ENCODE results near the gene BMP7. TPM values are rescaled to one million over a fixed set of nuclear protein-coding genes. Genes with fewer than 3 reads are reported as not detected.
"Not testable (repeated sequence)": the region's sequence is repeated elsewhere in the genome, so short reads cannot be mapped to it uniquely, and the experiment has no call there.

The BMP7 gene
- total and polyA plus RNA-seq, 12 donors: 0.74 to 6.7 (median 2.2) TPM; not detected in 3

DNA sequence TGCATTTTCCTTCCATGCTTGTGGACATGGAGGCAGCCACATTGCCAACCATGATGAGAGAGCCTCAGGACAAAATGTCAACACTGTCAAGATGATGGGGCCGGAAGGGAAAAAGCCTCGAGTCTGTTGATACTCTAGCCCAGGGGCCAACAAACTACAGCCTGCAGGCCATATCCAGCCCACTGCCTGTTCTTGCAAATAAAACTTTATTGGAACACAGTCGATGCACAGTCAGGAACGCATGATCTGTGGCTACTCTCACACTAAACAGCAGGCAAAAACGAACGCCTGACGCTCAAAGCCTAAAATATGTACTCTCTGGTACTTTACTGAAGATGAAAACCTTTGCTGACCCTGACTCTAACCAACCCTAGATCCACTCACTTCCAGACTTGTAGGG lies 72.3 kb downstream of the BMP7 start:
- no peaks in the 10 kb centered on the region for H3K36me3 ChIP-seq (replicated peaks in 1 of 2)
- TF ChIP-seq, protein P1, sequence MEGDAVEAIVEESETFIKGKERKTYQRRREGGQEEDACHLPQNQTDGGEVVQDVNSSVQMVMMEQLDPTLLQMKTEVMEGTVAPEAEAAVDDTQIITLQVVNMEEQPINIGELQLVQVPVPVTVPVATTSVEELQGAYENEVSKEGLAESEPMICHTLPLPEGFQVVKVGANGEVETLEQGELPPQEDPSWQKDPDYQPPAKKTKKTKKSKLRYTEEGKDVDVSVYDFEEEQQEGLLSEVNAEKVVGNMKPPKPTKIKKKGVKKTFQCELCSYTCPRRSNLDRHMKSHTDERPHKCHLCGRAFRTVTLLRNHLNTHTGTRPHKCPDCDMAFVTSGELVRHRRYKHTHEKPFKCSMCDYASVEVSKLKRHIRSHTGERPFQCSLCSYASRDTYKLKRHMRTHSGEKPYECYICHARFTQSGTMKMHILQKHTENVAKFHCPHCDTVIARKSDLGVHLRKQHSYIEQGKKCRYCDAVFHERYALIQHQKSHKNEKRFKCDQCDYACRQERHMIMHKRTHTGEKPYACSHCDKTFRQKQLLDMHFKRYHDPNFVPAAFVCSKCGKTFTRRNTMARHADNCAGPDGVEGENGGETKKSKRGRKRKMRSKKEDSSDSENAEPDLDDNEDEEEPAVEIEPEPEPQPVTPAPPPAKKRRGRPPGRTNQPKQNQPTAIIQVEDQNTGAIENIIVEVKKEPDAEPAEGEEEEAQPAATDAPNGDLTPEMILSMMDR (IDR thresholded peaks at IDR 0.05): no peak
- no peak for TF ChIP-seq POLR2A (IDR thresholded peaks at IDR 0.05)
- no peaks in the 10 kb centered on the region for H3K9me3 ChIP-seq (replicated peaks in 1 of 3)
- intact Hi-C loops (cut with DNase I): no loop called here
- WGBS, 4 donors: 83 to 90% (median 86%) methylated on average over 7 of the region's 7 CpGs
- no peak overlapping the region for H3K4me3 ChIP-seq
- DNase-seq: no peak
- no peaks in the 10 kb centered on the region for H3K27me3 ChIP-seq
- no peak overlapping the region for H3K27ac ChIP-seq
- no peaks in the 10 kb centered on the region for H3K4me1 ChIP-seq (replicated peaks in 1 of 2)

DNA sequence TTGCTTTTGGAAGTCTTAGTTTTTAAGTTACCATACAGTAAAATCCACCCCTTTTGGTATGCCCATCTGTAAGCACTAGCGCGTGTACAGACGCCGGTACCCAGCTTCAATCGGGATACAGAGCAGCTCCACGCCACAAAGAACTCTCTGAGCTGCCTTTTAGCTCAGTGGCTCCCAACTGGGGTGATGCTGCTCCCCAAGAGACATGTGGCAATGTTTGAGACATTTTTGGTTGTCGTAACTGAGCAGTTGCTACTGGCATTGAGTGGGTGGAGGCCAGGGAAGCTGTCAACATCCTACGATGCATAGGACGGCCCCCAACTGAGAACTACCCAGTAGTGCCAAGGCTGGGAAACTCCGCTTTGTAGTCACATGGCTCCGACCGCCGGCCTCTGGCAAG lies 73.3 kb downstream of the BMP7 start:
- Histone ChIP-seq H3K27me3 (no peaks in the 10 kb centered on the region), H3K27ac (no peak overlapping the region), H3K36me3 (replicated peaks in 1 of 2) (no peaks in the 10 kb centered on the region), H3K4me3 (no peak overlapping the region), H3K4me1 (replicated peaks in 1 of 2) (no peaks in the 10 kb centered on the region), H3K9me3 (replicated peaks in 1 of 3) (no peaks in the 10 kb centered on the region)
- intact Hi-C loops (cut with DNase I): no loop called here
- TF ChIP-seq, protein P1 (IDR thresholded peaks at IDR 0.05): no peak
- no peak for TF ChIP-seq POLR2A (IDR thresholded peaks at IDR 0.05)
- no peak for DNase-seq
- WGBS, 4 donors: 78 to 93% (median 85%) methylated on average over 13 of the region's 13 CpGs

DNA sequence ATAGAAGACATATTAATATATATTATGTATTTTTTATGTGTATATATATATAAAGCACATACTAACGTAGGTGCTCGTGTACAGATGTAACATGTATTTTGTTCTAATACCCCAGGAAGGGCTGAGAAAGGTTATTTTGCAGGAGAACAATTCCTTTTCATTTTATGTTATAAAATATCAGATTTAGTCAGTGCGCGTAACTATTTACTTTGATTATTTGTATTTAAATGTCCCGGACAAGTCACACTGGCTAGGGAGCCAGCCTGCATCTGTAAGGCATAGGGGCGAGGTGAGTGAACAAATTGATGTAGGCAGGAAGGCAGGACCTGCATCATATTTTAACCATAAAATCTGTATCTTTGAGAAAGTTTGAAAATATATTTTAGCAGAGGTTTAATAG lies 74.1 kb downstream of the BMP7 start:
- intact Hi-C loops (cut with DNase I): no loop called here
- Histone ChIP-seq H3K9me3 (replicated peaks in 1 of 3) (no peaks in the 10 kb centered on the region), H3K27ac (no peak overlapping the region), H3K4me3 (no peak overlapping the region), H3K4me1 (replicated peaks in 1 of 2) (no peaks in the 10 kb centered on the region), H3K27me3 (no peaks in the 10 kb centered on the region), H3K36me3 (replicated peaks in 1 of 2) (no peaks in the 10 kb centered on the region)
- DNase-seq: no peak
- TF ChIP-seq POLR2A (IDR thresholded peaks at IDR 0.05): no peak
- TF ChIP-seq, protein P1 (IDR thresholded peaks at IDR 0.05): no peak
- 85 to 94% (median 88%) methylated on average over 6 of the region's 6 CpGs for WGBS, 4 donors

DNA sequence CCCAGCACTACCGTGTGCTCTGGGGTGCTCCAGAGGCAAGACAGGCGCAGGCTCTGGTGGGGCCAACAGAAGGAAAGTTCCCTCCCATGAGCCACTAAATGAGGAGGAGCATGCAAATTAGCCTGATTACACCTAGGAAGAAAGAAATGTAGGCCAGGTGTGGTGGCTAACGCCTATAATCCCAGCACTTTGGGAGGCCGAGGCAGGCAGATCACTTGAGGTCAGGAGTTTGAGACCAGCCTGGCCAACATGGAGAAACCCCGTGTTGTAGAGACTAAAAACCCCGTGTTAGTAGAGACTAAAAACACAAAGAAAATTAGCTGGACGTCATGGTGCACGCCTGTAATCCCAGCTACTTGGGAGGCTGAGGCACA lies 75.2 kb downstream of the BMP7 start:
- H3K36me3 ChIP-seq (replicated peaks in 1 of 2); DNase-seq; H3K27ac ChIP-seq; H3K9me3 ChIP-seq (replicated peaks in 1 of 3); intact Hi-C loops (cut with DNase I); H3K4me3 ChIP-seq; H3K27me3 ChIP-seq; H3K4me1 ChIP-seq (replicated peaks in 1 of 2): not testable (repeated sequence)
- whole genome bisulfite sequencing, 4 donors: 88 to 93% (median 91%) methylated on average over 8 of the region's 8 CpGs

DNA sequence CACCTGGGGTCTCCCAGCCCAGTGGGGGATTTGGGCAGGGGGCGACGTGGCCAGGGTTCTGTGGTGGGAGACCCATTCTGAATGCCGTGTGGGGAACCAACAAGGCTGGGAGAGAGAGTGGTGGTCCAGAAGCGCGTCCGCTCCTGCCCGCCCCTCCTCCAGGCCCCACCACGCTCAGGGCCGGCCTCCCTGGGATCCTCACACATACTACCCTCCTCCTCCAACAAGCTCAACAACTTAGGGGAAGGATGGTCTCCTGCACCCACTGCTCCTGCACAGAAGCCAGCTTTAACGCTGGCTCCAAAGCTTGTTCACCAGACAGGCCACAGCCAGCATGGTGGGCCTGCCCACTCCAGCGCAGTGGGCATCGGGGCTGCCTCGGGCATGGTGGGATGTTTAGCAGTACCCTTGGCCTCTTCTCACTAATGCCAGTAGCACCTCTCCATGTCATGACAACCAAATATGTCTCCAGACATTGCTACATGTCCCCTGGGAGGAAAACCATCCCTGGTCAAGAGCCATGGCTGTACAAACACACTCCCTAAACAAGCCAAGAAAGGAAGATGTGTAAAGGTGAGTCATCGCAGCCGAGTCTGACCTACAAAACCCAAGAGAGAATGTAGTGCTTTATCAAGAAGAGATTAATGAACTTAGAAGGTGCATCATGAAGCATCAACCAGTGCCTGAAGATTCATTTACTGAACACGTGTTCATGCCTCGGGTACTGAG lies 75.7 kb downstream of the BMP7 start:
- Histone ChIP-seq H3K27me3 (no peaks in the 10 kb centered on the region), H3K4me1 (replicated peaks in 1 of 2) (no peaks in the 10 kb centered on the region), H3K9me3 (replicated peaks in 1 of 3) (no peaks in the 10 kb centered on the region), H3K4me3 (no peak overlapping the region), H3K36me3 (replicated peaks in 1 of 2) (no peaks in the 10 kb centered on the region), H3K27ac (no peak overlapping the region)
- intact Hi-C loops (cut with DNase I): no loop called here
- TF ChIP-seq, protein P1 (IDR thresholded peaks at IDR 0.05): no peak
- TF ChIP-seq POLR2A (IDR thresholded peaks at IDR 0.05): no peak
- DNase-seq: no peak
- 83 to 87% (median 84%) methylated on average over 9 to 17 of the region's 17 CpGs for WGBS, 4 donors

Data from adrenal gland (tissue), 12 donors.